HG02798 (cell line): ENCODE results near the gene CHD3.
"Not testable (repeated sequence)": the region's sequence is repeated elsewhere in the genome, so short reads cannot be mapped to it uniquely, and the experiment has no call there.

ENCODE experiments used
- ATAC-seq: cut with Tn5 transposase; IDR thresholded peaks from one replicate; pipeline ENCODE4 v1.9.1; 2021; ENCODE audit warnings: mild to moderate bottlenecking; ENCODE audit not compliant: unreplicated experiment, poor library complexity

CHD3 gene

GRCh38 chr17:7929158-7930023 is 40.8 kb downstream of the CHD3 start, which contains the start of gene KCNAB3:
TSS of gene KCNAB3 (minus strand) at chr17:7929856. CDS start at chr17:7929435, 421 bp downstream.
- ATAC-seq = no peak

- ATAC-seq = no peak
These were observed 42.4 kb downstream of the CHD3 start for GRCh38 chr17:7930841-7931631.

- ATAC-seq = peak; percentile 98
These were observed 43.3 kb downstream of the CHD3 start, which contains the start of the genes CNTROB and TRAPPC1 for GRCh38 chr17:7931709-7932482. TSS of gene CNTROB (plus strand) at chr17:7932206. CDS start at chr17:7933080, 874 bp downstream. TSS of gene TRAPPC1 (minus strand) at chr17:7931946. CDS start at chr17:7931829, 117 bp downstream.

- peak; percentile 7 for ATAC-seq
These were observed 43.9 kb downstream of the CHD3 start for GRCh38 chr17:7932483-7932891.

- ATAC-seq = no peak
These were observed 44.4 kb downstream of the CHD3 start for GRCh38 chr17:7932949-7933348.

- ATAC-seq = no peak
These were observed 47.3 kb downstream of the CHD3 start for GRCh38 chr17:7935859-7936258.

- ATAC-seq = no peak
These were observed 51.4 kb downstream of the CHD3 start for GRCh38 chr17:7940034-7940433.

- no peak for ATAC-seq
These were observed 52.2 kb downstream of the CHD3 start for GRCh38 chr17:7940743-7941142.

- no peak for ATAC-seq
These were observed 54.7 kb downstream of the CHD3 start for GRCh38 chr17:7943291-7943690.

- no peak for ATAC-seq
These were observed 55.7 kb downstream of the CHD3 start for GRCh38 chr17:7944326-7944725.

GRCh38 chr17:7945651-7946050 is 57.1 kb downstream of the CHD3 start:
- no peak for ATAC-seq

GRCh38 chr17:7946441-7946840 is 57.9 kb downstream of the CHD3 start:
- no peak for ATAC-seq

GRCh38 chr17:7947651-7948050 is 59.1 kb downstream of the CHD3 start:
- ATAC-seq = no peak

- ATAC-seq = no peak
These were observed 62.0 kb downstream of the CHD3 start for GRCh38 chr17:7950578-7950977.

GRCh38 chr17:7951143-7951792 is 62.7 kb downstream of the CHD3 start:
- ATAC-seq = peak; percentile 47

GRCh38 chr17:7953266-7953665 is 64.7 kb downstream of the CHD3 start:
- ATAC-seq = not testable (repeated sequence)

- no peak for ATAC-seq
These were observed 67.0 kb downstream of the CHD3 start for GRCh38 chr17:7955414-7956227.

- ATAC-seq = no peak
These were observed 67.8 kb downstream of the CHD3 start for GRCh38 chr17:7956228-7956965.
